Thoracic aorta (tissue), 2 donors: ENCODE measurements around the gene CLDN10. TPM values are rescaled to one million over a fixed set of nuclear protein-coding genes. Genes with fewer than 3 reads are reported as not detected.

ENCODE experiments used
- ATAC-seq: fragments of 150-250 bp; one replicate; pipeline ENCODE4 v1.8.0; 2017; ENCODE audit warnings: low read depth; ENCODE audit not compliant: insufficient number of reproducible peaks, low FRiP score
- DNase-seq: peaks from one replicate; pipeline ENCODE4 v3.0.0-alpha.2; 2020; ENCODE audit warnings: low spot score
- H3K27ac ChIP-seq, 2 donors: fragments of 200-600 bp; sonication (generic); 1 replicate in 1 of 2; 2 replicates in 1 of 2; pipeline ENCODE4 v1.5.1; 2016; ENCODE audit warnings: mild to moderate bottlenecking in 2 of 2, moderate library complexity in 2 of 2
- H3K27me3 ChIP-seq: fragments of 200-600 bp; sonication (generic); replicated peaks from 2 replicates; pipeline ENCODE4 v1.6.0; 2016; ENCODE audit warnings: mild to moderate bottlenecking; ENCODE audit not compliant: insufficient read depth
- H3K36me3 ChIP-seq: fragments of 200-600 bp; sonication (generic); one replicate; pipeline ENCODE4 v1.5.1; 2016
- H3K4me1 ChIP-seq, 2 donors: fragments of 200-600 bp; sonication (generic); 1 replicate in 1 of 2; 2 replicates in 1 of 2; pipeline versions ENCODE4 v1.5.1 to v1.6.0; 2016; ENCODE audit warnings: low read depth in 2 of 2, mild to moderate bottlenecking in 1 of 2; ENCODE audit not compliant: control insufficient read depth in 1 of 2
- H3K4me3 ChIP-seq: fragments of 200-600 bp; sonication (generic); 2 replicates; pipeline ENCODE4 v1.5.1; 2016; ENCODE audit warnings: mild to moderate bottlenecking
- H3K9me3 ChIP-seq: fragments of 200-600 bp; sonication (generic); 2 replicates; pipeline ENCODE4 v1.5.1; 2016
- total RNA-seq, 2 donors: library from RNA; depleted of rRNA; stranded (reverse); fragments of >200 nt; gene quantifications; one replicate each; pipeline versions ENCODE4 v1.1.0 to v1.2.3, GENCODE V29; 2016
- TF ChIP-seq, protein P1 (sequence below): fragments of 200-600 bp; sonication (generic); IDR thresholded peaks from one replicate; pipeline ENCODE4 v1.5.1; 2019; ENCODE audit warnings: antibody characterized with exemption

Gene CLDN10, protein sequence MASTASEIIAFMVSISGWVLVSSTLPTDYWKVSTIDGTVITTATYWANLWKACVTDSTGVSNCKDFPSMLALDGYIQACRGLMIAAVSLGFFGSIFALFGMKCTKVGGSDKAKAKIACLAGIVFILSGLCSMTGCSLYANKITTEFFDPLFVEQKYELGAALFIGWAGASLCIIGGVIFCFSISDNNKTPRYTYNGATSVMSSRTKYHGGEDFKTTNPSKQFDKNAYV
- not detected for total RNA-seq

DNA sequence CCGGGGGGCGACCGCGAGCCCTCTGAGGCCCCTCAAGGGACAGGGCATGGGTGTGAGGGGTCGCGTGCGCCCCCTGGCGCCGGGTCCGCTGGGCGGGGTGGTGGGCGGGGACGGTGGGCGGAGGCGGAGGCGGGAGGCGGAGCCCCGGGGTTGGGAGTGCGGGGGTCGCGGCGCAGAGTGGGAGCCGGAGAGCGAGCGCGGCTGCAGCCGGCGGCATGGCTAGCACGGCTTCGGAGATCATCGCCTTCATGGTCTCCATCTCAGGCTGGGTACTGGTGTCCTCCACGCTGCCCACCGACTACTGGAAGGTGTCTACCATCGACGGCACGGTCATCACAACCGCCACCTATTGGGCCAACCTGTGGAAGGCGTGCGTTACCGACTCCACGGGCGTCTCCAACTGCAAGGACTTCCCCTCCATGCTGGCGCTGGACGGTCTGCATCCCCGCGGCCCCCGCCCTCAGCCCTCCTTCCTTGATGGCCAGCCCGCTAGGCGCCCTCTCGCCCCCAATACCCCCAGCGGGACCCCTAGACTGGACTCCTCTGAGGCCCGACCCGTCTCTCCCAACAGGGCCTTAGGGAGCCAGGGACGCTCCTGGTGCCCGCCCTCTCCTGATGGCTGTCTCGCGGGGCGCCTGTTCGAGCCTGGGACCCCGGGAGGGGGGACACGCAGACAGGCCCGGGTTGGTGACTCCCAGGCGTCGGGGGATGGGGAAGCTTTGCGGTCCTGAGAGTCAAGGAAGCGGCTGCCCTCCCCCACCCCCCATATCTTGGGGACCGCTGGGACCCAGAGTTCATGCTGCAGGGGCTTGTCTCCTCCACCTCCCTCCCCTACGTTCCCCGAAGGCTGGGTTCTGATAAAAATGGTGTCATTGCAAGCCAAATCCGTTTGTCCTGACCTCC is at the start of gene CLDN10:
CLDN10 (plus strand) TSS at position 182 of the 903 bp plus-strand sequence; CDS start at position 216, 34 bp downstream.
- no peak within 1 kb of the TSS for H3K27ac ChIP-seq
- no peak for DNase-seq
- H3K36me3 ChIP-seq, result no peaks in the 10 kb centered on the region
- TF ChIP-seq, protein P1, sequence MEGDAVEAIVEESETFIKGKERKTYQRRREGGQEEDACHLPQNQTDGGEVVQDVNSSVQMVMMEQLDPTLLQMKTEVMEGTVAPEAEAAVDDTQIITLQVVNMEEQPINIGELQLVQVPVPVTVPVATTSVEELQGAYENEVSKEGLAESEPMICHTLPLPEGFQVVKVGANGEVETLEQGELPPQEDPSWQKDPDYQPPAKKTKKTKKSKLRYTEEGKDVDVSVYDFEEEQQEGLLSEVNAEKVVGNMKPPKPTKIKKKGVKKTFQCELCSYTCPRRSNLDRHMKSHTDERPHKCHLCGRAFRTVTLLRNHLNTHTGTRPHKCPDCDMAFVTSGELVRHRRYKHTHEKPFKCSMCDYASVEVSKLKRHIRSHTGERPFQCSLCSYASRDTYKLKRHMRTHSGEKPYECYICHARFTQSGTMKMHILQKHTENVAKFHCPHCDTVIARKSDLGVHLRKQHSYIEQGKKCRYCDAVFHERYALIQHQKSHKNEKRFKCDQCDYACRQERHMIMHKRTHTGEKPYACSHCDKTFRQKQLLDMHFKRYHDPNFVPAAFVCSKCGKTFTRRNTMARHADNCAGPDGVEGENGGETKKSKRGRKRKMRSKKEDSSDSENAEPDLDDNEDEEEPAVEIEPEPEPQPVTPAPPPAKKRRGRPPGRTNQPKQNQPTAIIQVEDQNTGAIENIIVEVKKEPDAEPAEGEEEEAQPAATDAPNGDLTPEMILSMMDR, result no peak
- no peak for ATAC-seq
- H3K4me1 ChIP-seq, result peaks cover 3 to 11% of the 10 kb centered on the region in 2 donors
- peaks cover 7% of the 10 kb centered on the region for H3K27me3 ChIP-seq
- peak within 1 kb of the TSS; percentile 28 for H3K4me3 ChIP-seq
- H3K9me3 ChIP-seq, result no peaks in the 10 kb centered on the region

DNA sequence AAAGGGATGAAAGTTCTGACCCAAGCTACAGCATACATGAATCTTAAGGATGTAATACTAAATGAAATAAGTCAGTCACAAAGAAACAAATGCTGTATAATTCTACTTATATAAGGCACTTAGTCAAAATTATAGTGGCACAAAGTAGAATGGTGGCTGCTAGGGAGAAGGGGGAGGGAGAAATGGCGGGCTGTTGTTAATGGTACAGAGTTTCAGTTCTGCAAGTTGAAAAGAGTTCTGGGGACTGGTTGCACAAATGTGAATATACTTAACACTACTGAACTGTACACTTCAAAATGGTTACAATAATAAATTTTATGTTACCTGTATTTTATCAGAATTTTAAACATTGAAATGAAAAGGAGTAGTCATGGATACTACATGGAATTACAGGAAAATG is 48.9 kb upstream of the CLDN10 start:
- no peak for ATAC-seq
- Histone ChIP-seq H3K4me3 (no peak overlapping the region), H3K36me3 (no peaks in the 10 kb centered on the region), H3K27ac (no peak overlapping the region), H3K4me1 (peaks cover 0 to 15% of the 10 kb centered on the region in 2 donors), H3K27me3 (no peaks in the 10 kb centered on the region), H3K9me3 (no peaks in the 10 kb centered on the region)
- DNase-seq, result no peak
- TF ChIP-seq, protein P1, result no peak

DNA sequence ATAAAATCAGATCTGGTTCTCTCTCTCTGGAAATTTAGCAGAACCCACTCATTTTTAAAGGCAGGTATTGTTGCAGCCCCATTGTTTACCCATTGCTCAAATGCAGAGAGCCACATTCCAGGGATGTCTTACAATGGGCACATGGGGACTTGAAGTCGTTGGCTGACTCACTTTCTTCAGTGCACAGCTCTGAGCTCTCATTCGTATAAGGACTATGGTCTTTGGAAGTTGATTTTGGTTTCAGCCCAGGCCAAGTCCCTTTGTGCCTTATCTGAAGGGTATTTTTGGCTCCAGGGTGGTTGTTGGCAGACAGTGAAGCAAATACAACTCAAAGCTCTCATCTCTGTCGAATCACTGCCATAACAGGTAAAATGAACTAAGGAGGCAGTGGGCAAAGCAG is 47.3 kb upstream of the CLDN10 start:
- H3K4me1 ChIP-seq, result peaks cover 0 to 15% of the 10 kb centered on the region in 2 donors
- H3K27me3 ChIP-seq, result no peaks in the 10 kb centered on the region
- DNase-seq (no peak), ATAC-seq (peak; percentile 57)
- H3K4me3 ChIP-seq, result no peak overlapping the region
- H3K27ac ChIP-seq, result no peak overlapping the region
- TF ChIP-seq, protein P1, result no peak
- H3K9me3 ChIP-seq, result no peaks in the 10 kb centered on the region
- H3K36me3 ChIP-seq, result no peaks in the 10 kb centered on the region

DNA sequence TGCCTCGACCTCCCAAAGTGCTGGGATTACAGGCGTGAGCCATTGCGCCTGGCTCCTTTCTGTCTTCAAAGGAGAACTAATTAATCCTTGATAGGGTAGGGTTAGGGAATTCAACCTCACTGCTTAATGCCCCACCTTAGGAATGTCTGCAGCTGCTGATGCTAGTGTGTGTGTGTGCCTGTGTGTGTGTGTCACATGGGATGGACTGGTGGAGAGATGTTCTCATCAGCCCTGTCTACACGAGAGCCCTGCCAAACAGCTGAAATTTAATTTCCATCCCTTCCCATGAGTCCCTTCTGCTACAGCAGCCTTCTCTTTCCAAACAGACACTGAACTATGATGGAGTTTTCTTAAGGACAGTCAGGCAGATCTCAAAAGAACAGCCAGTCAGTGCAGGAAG is 46.5 kb upstream of the CLDN10 start:
- no peak for ATAC-seq
- no peak for DNase-seq
- Histone ChIP-seq H3K9me3 (no peaks in the 10 kb centered on the region), H3K36me3 (no peaks in the 10 kb centered on the region), H3K27me3 (no peaks in the 10 kb centered on the region), H3K4me3 (no peak overlapping the region), H3K4me1 (peaks cover 0 to 15% of the 10 kb centered on the region in 2 donors), H3K27ac (no peak overlapping the region)
- TF ChIP-seq, protein P1, result no peak

DNA sequence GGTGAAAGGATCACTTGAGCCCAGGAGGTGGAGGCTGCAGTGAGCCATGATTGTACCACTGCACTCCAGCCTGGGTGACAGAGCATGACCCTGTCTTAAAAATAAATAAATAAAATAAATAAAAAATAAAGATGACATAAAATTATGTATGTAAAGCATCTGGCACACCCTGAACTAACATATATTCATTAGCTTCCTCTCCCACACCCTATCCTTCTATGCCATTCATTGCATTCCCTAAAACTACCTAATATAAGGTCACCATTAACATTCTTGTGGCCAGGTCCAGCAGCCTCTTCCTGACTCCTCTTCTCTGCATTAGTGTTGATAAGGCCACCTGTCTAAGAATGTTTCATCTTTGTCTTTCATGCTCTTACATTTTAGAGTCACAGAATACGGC is 44.5 kb upstream of the CLDN10 start:
- no peak for DNase-seq
- no peaks in the 10 kb centered on the region for H3K9me3 ChIP-seq
- H3K27ac ChIP-seq, result no peak overlapping the region
- peaks cover 0 to 15% of the 10 kb centered on the region in 2 donors for H3K4me1 ChIP-seq
- no peaks in the 10 kb centered on the region for H3K27me3 ChIP-seq
- no peak for ATAC-seq
- TF ChIP-seq, protein P1, result no peak
- no peaks in the 10 kb centered on the region for H3K36me3 ChIP-seq
- H3K4me3 ChIP-seq, result no peak overlapping the region
